ENCODE measurements around the gene MYBPC2.
"Not testable (repeated sequence)": the region's sequence is repeated elsewhere in the genome, so short reads cannot be mapped to it uniquely, and the experiment has no call there.

Gene MYBPC2

DNA sequence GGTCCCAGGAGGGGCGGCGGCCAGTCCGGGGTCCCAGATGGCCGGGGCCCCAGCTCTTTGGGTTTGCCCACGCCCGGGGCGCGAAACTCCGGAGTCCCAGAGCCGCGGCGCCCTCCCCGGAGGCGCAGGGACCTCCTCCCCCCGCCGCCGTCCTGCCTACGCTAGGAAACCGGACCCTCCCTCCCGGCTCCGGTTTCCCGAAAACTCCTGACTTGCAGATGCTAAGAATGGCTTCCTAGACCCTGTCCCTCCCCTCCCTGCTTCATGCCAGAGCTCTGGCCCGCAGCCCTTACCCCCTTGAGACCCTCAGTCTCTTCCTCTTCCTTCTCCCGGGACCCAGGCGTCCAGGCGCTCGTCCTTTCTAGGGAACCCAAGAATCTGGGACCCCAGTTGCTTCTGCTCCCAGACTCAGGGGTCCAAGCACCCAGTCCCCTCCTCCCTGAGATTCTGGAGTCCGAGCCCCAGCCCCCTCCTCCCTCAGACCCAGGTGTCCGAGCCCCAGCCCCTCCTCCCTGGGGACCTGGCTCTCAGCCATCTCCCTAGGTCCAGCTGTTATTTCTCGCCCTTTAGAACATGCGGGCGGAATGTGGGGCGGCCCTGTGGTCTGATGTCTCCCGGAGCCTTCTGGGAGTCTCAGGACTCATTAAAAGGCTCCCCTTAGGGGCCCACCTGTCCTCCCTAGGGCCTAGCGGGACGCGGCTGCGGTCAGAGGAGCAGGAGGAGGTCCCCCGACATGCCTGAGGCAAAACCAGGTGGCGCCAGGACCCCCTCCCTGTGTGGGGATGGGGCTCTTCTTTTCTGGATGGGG, at the start of gene MYBPC2:
Gene MYBPC2 (plus strand): TSS at position 672 of the 808 bp plus-strand sequence. CDS start 62 bp downstream, at position 734.
- no peak for DNase-seq

DNA sequence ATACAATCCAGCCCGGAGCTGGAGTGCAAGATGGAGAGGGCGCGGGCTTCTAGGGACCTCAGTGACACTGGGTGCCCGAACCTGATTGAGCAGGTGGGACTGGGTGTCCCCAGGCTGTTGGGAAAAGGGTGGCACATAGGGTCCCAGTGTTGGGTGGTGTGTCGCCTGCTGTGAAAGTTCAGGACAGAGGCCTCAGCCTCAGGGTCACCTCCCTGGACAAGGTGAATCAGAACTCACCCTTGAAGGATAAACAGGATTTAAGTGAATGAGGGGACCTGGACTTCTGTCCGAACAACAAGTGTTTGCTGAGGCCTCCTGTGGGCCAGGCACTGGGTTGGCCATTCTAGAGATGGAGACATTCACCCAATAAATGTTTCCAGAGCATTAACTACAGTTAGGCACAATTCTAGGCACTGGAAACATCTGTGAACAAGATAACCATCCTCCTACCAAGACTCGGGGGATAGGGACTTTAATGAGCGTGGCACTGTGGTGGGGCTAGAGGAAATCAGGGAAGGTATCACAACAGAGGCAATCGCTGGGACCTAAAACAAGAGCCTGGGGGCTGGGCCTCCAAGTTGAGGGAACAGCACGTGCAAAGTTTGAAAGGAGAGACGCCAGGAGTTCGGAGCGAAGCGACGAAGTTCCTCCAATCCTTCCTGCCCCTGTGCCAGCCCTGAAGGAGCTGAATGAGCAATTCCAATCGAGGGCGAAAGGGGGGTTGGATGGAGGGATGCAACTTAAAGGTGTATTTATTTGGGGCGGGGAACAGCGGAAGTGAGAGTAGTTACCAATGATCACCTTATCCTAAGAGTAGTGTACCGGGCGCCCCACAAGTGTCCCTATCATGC, 49.5 kb upstream of the MYBPC2 start:
- no peak for DNase-seq

DNA sequence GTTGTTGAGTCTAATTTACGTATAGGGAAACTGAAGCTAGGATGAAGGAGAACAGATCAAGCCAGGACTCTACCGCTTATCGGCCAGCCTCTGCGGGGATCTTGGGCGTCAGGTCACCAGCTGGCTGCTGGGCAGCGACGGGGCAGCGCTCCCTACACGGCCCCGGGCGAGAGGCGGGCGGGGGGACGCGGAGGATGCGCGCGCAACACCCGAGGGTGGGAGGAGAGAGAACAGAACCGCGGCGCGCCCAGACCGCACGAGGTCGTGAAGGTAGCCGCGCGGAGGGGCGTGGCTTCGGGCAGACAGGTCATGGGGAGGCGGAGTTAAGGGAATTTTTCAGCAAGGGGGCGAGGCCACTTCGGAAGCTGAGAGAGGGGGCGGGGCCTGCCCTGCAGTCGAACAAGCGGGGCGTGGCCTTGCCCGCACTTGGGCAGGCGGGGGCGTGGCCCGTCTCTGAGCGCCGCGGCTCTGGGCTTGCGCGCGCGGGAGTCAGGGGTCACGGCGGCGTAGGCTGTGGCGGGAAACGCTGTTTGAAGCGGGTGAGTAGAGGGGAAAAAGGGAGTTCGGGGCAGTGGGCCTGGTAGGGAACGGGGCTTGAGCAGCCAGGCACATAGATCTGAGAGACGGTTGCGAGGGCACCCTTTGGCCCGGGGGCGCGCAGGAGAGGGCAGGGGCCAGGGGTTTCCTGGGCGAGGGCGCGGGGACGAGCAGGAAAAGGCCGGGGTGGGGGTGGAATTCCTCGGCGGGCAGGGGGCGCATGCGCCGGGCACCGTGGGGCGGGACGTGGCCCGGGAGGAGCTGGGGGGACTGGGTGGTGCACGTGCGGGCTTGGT, 48.6 kb upstream of the MYBPC2 start, which contains the start of gene POLD1:
Gene POLD1 (plus strand): TSS at position 496 of the 833 bp plus-strand sequence. CDS start 14,505 bp downstream, outside the sequence.
- peak; percentile 61 for DNase-seq

DNA sequence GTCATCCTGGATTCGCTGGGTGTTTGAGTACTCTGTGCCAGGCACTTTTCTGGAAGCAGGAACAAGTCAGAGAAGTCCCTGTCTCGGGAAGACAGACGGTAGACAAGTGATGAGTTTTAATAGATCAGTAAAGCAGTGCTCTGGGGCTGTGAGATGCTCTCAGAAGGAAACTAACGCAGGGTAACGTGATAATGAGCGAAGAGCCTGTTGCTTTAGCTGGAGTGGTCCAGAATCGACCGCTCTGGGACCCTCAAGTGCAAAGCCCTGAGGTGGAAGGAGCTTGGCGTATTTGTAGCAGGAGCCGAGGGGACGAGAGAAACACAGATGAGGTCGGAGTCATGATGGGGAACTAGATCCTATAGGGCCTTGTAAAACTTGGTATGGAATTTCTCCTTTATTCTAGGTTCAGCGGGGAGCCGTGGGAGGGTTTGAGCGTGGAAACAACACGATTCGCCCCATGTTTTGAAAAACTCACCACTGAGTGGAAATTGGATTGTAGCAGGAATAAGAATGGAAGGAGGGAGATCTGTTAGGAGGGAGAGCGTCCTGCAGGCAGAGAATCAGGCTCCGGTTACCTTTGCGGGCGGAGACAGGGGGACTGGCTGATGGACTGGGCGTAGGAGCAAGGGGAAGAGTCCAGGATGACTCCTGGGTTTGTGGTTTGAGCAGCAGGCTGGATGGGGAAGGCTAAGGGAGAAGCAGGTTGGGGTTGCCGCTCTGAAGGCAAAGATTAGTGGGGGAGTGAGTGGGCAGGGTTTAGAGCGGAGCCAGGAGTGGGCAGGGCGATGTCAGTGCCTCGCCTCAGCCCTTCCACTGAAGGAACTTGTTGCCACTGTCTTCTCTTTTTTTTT, 47.8 kb upstream of the MYBPC2 start:
- DNase-seq, result no peak

DNA sequence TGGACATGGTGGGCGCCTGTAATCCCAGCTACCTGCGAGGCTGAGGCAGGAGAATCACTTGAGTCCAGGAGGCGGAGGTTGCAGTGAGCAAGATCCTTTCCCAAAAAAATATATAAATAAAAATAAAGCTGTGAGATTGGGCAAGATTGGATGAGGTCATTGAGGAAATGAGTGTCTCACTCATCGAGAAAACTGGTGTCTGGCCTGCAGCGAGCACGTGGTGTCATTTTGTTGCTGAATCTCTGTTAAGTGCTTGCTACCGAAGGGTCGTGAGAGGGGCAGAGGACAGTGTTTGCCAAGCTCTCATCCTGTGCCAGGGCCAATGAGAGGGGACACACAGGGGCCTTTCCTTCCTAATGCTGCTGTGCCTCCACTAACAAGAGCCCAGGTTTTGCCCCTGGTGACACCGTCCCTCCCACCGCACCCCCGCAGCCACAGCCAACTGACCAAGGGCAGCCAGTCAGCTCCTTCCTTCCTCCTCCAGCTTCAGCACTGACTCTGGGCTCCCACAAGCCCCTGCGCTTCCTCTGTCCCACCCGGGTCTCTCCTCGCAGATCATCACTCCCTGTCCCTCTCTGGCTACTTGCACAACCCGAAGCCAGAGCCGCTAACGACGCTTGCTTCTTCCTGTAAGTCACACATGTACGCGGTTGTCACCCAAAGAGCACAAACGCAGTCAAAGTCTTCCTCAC, 45.4 kb upstream of the MYBPC2 start:
- no peak for DNase-seq

DNA sequence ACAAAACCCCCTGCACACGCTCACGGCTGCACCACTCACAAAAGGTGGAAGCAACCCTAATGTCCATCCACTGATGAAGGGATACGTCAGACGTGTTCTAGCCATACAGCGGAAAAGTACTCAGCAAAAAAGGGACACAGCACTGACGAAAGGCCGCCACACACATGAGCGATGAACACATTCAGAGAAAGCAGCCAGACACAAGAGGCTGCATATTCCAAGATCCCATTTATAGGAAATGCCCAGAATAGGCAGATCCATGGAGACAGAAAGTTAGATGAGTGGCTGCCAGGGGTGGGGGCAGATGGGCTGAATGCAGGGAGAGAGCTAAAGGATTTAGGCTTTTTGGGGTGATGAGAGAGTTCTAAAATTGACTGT, 44.8 kb upstream of the MYBPC2 start:
- no peak for DNase-seq

DNA sequence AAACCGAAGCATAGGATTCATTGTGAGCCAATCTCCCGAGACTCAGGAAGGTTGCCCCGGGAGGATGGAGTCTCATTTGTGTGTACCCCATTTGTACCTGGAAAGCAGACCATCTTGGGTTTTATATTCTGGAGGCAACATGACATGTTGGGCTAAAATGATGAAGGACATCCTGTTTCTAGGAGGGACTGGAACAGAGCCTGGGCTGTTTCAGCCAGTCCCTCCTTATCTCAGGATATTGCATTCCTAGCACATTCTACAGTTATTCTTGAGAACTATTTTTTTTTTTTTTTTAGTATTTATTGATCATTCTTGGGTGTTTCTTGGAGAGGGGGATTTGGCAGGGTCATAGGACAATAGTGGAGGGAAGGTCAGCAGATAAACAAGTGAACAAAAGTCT, 42.4 kb upstream of the MYBPC2 start:
- DNase-seq, result not testable (repeated sequence)

DNA sequence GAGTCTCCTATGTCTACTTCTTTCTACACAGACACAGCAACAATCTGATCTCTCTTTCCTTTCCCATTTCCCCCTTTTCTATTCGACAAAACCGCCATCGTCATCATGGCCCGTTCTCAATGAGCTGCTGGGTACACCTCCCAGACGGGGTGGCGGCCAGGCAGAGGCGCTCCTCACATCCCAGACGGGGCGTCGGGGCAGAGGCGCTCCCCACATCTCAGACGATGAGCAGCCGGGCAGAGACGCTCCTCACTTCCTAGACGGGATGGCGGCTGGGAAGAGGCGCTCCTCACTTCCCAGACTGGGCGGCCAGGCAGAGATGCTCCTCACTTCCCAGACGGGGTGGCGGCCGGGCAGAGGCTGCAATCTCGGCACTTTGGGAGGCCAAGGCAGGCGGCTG, 41.7 kb upstream of the MYBPC2 start:
- not testable (repeated sequence) for DNase-seq

DNA sequence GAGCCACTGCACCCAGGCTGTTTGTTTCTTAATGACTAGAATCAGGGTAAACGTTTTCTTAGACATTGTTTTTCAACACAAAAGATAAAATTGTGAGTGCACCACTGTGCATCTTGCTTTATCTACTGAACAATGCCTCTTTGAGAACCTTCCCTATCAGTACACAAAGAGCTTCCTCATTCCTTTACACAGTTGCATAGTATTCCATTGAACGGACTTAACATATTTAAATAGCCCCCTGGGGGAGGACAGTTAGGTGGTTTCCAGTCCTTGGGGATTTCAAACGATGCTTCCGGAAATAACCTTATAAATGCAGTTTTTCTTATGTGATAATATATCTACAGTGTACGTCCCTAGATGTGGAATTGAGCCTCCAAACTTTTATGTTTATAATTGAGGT, 39.9 kb upstream of the MYBPC2 start:
- DNase-seq, result no peak

DNA sequence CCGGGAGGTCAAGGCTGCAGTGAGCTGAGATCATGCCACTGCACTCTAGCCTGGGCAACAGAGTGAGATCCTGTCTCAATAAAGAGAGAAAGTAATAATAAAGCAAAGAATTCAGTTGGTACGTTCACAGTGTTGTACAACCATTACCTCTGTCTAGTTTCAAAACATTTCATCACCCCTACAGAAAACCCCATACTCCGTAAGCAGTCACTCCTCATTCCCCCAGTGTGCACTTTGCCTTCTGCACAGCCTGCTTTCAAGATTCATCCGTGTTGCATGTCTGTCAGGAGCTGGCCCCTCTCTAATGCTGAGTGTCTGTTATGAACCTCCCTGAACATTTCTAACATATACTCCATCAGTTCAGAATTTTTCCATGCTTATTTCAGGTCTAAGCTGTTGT, 39.1 kb upstream of the MYBPC2 start:
- DNase-seq, result no peak

DNA sequence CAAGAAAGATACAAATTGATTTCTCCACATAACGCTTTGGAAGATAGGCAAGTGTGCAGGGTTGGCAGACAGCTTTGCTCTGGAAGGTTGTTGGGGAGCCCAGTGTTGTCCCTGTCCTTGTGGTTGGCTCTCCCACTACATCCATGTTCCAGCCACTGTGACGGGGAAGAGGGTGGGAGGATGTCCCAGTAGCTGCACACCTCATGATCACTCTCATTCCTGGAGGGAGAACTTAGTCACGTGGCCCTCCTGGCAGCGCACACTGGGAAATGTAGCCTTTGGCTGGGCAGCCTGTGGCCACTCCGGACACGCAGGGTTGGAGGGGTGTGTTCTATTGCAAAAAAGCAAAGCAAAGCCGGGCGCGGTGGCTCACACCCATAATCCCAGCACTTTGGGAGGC, 38.7 kb upstream of the MYBPC2 start:
- no peak for DNase-seq

DNA sequence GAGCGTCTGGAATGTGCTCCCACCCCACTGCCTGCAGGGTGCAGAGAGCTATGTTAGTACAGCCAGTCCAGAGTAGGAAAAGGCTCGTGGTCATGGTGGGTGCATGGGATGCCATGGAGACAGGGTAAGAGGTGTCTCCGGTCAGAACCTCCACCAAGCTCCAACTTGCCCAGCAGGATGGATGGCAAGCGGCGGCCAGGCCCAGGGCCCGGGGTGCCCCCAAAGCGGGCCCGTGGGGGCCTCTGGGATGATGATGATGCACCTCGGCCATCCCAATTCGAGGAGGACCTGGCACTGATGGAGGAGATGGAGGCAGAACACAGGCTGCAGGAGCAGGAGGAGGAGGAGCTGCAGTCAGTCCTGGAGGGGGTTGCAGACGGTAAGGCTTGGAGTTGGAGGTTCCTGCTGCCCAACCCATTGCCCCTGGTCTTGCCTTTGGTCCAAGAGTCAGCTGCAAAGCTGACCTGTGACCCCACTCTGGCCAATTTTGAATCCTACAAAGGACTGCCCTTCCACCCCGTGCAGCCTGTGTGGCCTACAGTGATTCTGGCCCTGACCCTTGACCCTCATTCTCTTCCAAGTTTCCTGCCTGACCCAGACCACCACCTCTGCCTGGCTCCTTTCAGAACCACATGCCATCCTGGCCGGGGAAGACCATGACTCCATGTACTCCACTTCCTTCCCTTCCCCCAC, 33.9 kb upstream of the MYBPC2 start:
- no peak for DNase-seq

DNA sequence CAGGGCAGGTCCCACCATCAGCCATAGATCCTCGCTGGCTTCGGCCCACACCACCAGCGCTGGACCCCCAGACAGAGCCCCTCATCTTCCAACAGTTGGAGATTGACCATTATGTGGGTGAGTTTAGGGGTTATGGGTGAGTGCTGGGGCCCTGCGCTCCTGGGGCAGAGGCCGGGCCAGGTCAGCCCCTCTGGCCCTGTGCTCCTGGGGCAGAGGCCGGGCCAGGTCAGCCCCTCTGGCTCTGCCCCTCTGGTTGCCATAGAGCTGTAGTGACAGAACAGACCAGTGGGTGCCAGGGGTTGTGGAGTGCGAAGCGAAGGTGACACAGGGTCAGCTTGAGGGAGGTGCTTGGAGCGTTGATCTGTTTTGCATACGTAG, 33.3 kb upstream of the MYBPC2 start:
- DNase-seq, result no peak

DNA sequence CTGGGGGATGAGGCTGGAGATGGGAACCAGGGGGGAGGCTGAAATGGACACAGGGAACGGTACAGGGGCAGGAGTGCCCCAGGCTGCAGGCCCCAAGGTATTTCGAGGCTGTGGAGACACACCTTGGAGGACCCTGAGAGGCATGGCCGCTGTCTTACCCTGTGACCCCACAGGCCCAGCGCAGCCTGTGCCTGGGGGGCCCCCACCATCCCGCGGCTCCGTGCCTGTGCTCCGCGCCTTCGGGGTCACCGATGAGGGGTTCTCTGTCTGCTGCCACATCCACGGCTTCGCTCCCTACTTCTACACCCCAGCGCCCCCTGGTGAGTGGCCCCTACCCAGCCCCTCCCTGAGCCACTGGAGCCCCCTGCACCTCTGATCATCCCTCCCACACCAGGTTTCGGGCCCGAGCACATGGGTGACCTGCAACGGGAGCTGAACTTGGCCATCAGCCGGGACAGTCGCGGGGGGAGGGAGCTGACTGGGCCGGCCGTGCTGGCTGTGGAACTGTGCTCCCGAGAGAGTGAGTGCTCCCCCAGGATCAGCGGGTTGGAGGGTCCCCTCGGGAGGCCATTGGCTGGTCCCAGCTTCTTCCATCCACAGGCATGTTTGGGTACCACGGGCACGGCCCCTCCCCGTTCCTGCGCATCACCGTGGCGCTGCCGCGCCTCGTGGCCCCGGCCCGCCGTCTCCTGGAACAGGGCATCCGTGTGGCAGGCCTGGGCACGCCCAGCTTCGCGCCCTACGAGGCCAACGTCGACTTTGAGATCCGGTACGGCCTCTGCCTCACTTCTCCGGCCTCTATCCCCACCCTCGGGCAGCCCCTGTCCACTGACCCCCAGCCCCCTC, 30.9 kb upstream of the MYBPC2 start:
- no peak for DNase-seq

DNA sequence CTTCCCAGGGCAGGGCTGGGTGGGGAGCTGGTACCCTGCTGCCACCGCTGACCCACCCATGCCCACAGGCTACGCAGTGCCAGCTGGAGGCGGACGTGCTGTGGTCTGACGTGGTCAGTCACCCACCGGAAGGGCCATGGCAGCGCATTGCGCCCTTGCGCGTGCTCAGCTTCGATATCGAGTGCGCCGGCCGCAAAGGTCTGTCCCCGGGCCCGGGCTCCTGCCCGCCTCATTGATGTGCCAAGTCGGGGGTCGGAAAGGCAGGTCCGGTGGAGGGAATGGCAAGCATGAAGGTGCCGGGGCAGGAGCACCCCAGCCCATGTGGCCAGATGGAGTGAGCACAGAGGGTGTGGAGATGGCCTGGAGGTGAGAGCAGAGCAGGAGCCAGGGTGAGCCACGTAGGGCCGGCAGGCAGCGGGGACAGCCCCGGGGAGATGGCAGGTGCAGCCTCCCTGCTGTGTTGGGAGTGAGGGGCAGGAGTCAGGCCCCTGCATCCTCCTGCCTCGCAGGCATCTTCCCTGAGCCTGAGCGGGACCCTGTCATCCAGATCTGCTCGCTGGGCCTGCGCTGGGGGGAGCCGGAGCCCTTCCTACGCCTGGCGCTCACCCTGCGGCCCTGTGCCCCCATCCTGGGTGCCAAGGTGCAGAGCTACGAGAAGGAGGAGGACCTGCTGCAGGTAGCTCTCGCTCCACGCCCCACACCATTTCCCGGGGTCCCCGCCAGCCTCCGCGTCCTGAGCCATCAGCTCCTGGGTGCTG, 30.0 kb upstream of the MYBPC2 start:
- DNase-seq, result no peak

DNA sequence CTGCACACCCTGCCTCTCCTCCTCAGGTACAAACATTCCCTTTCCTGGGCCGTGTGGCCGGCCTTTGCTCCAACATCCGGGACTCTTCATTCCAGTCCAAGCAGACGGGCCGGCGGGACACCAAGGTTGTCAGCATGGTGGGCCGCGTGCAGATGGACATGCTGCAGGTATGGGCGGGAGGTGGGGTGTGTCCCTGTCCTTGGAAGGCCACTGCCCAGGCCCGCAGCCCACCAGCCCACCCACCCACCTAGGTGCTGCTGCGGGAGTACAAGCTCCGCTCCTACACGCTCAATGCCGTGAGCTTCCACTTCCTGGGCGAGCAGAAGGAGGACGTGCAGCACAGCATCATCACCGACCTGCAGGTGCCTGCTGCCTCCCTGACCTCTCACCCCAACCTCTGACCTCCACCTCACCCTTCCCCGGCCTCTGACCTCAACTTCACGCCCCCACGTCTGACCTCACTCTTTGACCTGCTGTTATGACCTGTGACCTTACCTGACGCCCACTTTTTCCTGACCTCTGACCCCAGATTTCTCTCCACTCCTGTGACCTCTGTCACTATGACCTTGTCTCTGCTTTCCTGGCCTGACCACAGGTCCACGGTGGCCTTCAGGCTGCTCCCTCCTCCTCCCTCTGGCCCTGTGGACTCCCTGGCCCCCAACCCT, 26.4 kb upstream of the MYBPC2 start:
- DNase-seq, result no peak

DNA sequence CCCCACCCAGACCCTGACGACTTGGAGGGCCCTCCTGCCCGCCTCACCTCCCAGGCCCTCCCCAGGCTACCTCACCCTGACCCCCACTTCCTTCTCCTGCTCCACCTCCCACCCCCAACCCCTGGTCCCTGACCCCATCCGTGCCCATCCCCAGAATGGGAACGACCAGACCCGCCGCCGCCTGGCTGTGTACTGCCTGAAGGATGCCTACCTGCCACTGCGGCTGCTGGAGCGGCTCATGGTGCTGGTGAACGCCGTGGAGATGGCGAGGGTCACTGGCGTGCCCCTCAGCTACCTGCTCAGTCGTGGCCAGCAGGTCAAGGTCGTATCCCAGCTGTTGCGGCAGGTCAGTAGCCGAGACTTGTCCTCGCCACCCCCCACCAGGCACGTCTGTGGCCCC, 25.9 kb upstream of the MYBPC2 start:
- no peak for DNase-seq

DNA sequence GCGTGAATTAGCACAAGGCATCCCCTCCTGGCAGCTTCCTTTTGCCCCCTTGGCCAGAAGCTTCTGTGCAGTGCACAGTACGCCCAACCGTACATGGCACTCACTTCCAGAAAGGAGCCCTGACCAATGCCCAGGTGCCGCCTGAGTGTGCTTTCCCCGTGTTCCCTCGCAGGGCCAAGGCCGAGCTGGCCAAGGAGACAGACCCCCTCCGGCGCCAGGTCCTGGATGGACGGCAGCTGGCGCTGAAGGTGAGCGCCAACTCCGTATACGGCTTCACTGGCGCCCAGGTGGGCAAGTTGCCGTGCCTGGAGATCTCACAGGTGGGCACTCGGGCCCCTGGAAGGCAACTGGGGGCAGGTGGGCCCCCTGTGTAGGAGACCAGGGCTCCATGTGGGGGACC, 23.3 kb upstream of the MYBPC2 start:
- no peak for DNase-seq

DNA sequence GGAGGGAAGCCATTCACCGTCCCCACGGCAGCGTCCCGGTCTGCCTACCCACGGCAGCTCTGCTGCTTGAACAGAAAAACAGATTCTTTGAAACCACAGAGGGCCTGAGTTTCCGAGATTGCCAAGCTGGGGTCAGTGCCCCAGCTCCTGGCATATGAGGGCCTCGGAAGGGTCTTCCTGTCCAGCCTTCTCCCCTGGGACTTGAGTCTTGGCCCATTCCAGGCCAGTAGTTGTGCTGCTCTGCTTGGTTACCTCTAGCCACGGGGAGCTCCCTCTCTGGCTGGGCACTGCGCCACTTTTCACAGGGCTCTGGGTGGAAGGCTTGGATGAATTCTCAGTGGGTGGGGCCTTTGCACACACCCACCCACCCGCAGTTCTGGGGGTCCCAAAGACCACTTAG, 22.6 kb upstream of the MYBPC2 start:
- DNase-seq, result no peak
